ENCODE results near the gene PCDHB2. TPM values are rescaled to one million over a fixed set of nuclear protein-coding genes. Genes with fewer than 3 reads are reported as not detected.

Gene PCDHB2
- total RNA-seq, 1 experiment from 2014 or later = 26.3 TPM

DNA sequence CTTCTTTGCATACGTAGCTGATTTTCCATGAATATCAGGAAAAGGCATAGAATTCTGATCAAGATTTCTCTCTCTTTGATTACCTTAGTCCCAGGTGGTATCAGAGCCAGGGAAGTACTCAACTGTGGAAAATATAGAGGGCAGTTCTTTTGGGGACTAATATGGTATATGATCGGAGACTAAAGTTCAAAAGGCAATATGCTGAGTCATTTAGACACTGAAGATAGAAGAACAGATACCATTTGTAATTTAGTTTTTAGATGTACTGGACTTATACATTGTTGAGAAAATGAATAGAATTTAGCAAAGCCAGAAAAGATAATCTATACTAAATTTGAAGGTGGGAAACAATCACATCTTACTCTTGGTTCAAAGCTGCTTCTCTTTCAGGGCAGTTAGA, 10.9 kb downstream of the PCDHB2 start:
- no peaks in the 10 kb centered on the region for H4K20me1 ChIP-seq (ENCODE audit: control insufficient read depth, insufficient read depth, insufficient read length)
- Mint-ChIP-seq H3K4me3 (no peak overlapping the region), H3K27ac (no peak overlapping the region), H3K4me1 (peaks cover 1 to 6% of the 10 kb centered on the region in 2 experiments; a peak in 3 of 4 replicates), H3K27me3 (ENCODE audit: low read depth) (no peaks in the 10 kb centered on the region), H3K9me3 (peaks cover 29 to 40% of the 10 kb centered on the region in 2 experiments), H3K36me3 (ENCODE audit: insufficient read depth in 1 of 3, low read depth in 3 of 3) (peaks cover 25 to 49% (median 36%) of the 10 kb centered on the region in 3 experiments)
- no peak overlapping the region for H2BK20ac ChIP-seq (ENCODE audit: low read depth, low read length, poor library complexity, severe bottlenecking)
- no peak overlapping the region for H3K14ac ChIP-seq (ENCODE audit: insufficient read depth, low read length)
- no peak overlapping the region for H3T11ph ChIP-seq (ENCODE audit: low read length)
- H4K91ac ChIP-seq (ENCODE audit: insufficient read length, low read depth, low read length) = no peak overlapping the region
- no peak overlapping the region for H3K27ac ChIP-seq (ENCODE audit: insufficient read length, low read depth, low read length)
- no peak overlapping the region for H2BK5ac ChIP-seq (ENCODE audit: insufficient read length, low read length)
- no peak overlapping the region for H3K23ac ChIP-seq (ENCODE audit: insufficient read length, low read depth, low read length)
- no peak overlapping the region for H4K8ac ChIP-seq (replicated peaks; ENCODE audit: insufficient read length, low read depth, low read length)
- H3K79me2 ChIP-seq (ENCODE audit: insufficient read depth, low read length) = no peaks in the 10 kb centered on the region
- TF ChIP-seq, protein P1, sequence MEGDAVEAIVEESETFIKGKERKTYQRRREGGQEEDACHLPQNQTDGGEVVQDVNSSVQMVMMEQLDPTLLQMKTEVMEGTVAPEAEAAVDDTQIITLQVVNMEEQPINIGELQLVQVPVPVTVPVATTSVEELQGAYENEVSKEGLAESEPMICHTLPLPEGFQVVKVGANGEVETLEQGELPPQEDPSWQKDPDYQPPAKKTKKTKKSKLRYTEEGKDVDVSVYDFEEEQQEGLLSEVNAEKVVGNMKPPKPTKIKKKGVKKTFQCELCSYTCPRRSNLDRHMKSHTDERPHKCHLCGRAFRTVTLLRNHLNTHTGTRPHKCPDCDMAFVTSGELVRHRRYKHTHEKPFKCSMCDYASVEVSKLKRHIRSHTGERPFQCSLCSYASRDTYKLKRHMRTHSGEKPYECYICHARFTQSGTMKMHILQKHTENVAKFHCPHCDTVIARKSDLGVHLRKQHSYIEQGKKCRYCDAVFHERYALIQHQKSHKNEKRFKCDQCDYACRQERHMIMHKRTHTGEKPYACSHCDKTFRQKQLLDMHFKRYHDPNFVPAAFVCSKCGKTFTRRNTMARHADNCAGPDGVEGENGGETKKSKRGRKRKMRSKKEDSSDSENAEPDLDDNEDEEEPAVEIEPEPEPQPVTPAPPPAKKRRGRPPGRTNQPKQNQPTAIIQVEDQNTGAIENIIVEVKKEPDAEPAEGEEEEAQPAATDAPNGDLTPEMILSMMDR (conservative IDR thresholded peaks at IDR 0.05) = no peak
- H3K9me3 ChIP-seq (ENCODE audit: control insufficient read depth, low read depth, low read length) = no peaks in the 10 kb centered on the region
- H3K79me1 ChIP-seq (ENCODE audit: insufficient read depth, low read depth, low read length, poor library complexity, severe bottlenecking) = peaks cover 3% of the 10 kb centered on the region
- no peak overlapping the region for H3K9ac ChIP-seq (ENCODE audit: extremely low read depth, insufficient read length, low read length)
- H3K56ac ChIP-seq (ENCODE audit: insufficient read length, low read depth, low read length) = no peak overlapping the region
- H3K27me3 ChIP-seq (ENCODE audit: insufficient read depth, low read length) = no peaks in the 10 kb centered on the region
- WGBS (ENCODE audit: extremely low coverage, insufficient read length, low lambda C conversion rate) = no CpG with 5 or more reads among the region's 2 CpGs
- DNase-seq = no peak
- no peak overlapping the region for H3K4ac ChIP-seq (ENCODE audit: low read depth, low read length)
- H2AFZ ChIP-seq (ENCODE audit: low read length) = no peak overlapping the region
- H2BK120ac ChIP-seq (ENCODE audit: low read depth, low read length, poor library complexity, severe bottlenecking) = no peak overlapping the region
- no peak overlapping the region for H2AK5ac ChIP-seq (ENCODE audit: insufficient read length, low read length)
- H4K5ac ChIP-seq (ENCODE audit: insufficient read length, low read depth, low read length) = no peak overlapping the region
- H3K18ac ChIP-seq (ENCODE audit: insufficient read length, low read depth, low read length) = no peak overlapping the region
- no peak overlapping the region for H3K4me2 ChIP-seq (ENCODE audit: insufficient read depth, insufficient read length, low read length)
- H2BK15ac ChIP-seq (ENCODE audit: low read depth, low read length) = no peak overlapping the region
- no peaks in the 10 kb centered on the region for H3K23me2 ChIP-seq (ENCODE audit: insufficient read length, low read depth, low read length, poor library complexity, severe bottlenecking)
- no peak overlapping the region for H2BK12ac ChIP-seq (ENCODE audit: insufficient read length, low read depth, low read length)
- no peaks in the 10 kb centered on the region for H3K4me1 ChIP-seq (ENCODE audit: insufficient read depth, low read length)

Data from H9 (cell line).